Heart right ventricle (tissue), 16 donors: ENCODE data around the gene ZNF513. TPM values are rescaled to one million over a fixed set of nuclear protein-coding genes. Genes with fewer than 3 reads are reported as not detected.

Source experiments
- ATAC-seq, 8 donors: fragments of 200-7000 bp; cut with Tn5 transposase; one replicate each; pipeline ENCODE4 v1.9.1; 2020; ENCODE audit warnings: mild to moderate bottlenecking in 8 of 8, moderate library complexity in 8 of 8, moderate number of reproducible peaks in 1 of 8
- DNase-seq, 2 donors: peaks; one replicate each; pipeline ENCODE4 v3.0.0-alpha.2; 2020
- H3K27ac ChIP-seq, 10 donors: fragments of 200-600 bp; sonication (generic) in 2 of 10; one replicate each; pipeline versions ENCODE4 v1.5.0 to v1.8.0; 2020 to 2022; ENCODE audit warnings: mild to moderate bottlenecking in 3 of 10
- H3K27me3 ChIP-seq, 7 donors: fragments of 200-600 bp; one replicate each; pipeline ENCODE4 v1.8.0; 2021 to 2022; ENCODE audit warnings: mild to moderate bottlenecking in 2 of 7
- H3K36me3 ChIP-seq, 9 donors: fragments of 200-600 bp; sonication (generic) in 1 of 9; one replicate each; pipeline versions ENCODE4 v1.5.0 to v1.8.0; 2020 to 2022; ENCODE audit warnings: mild to moderate bottlenecking in 2 of 9
- H3K4me1 ChIP-seq, 9 donors: fragments of 200-600 bp; sonication (generic) in 1 of 9; one replicate each; pipeline versions ENCODE4 v1.5.0 to v1.8.0; 2020 to 2022; ENCODE audit warnings: mild to moderate bottlenecking in 4 of 9
- H3K4me3 ChIP-seq, 10 donors: fragments of 200-600 bp; sonication (generic) in 2 of 10; one replicate each; pipeline versions ENCODE4 v1.5.0 to v1.8.0; 2020 to 2022; ENCODE audit warnings: mild to moderate bottlenecking in 7 of 10, moderate library complexity in 2 of 10
- H3K9me3 ChIP-seq, 11 donors: fragments of 200-600 bp in 10 of 11; sonication (generic) in 2 of 11; one replicate each; pipeline versions ENCODE4 v1.5.0 to v1.8.0; 2013 to 2022; ENCODE audit warnings: mild to moderate bottlenecking in 2 of 11, control low read depth in 1 of 11, moderate library complexity in 1 of 11
- CTCF ChIP-seq, 9 donors: fragments of 200-600 bp; sonication (generic) in 2 of 9; IDR thresholded peaks; one replicate each; pipeline versions ENCODE4 v1.5.0 to v1.8.0; 2021 to 2022; ENCODE audit warnings: antibody characterized with exemption in 9 of 9, mild to moderate bottlenecking in 5 of 9, moderate library complexity in 1 of 9
- WGBS, 2 donors: extraction: QIAGEN DNeasy Blood & Tissue Kit; methylation state at CpG; one replicate each; pipeline ENCODE4 v1.1.7; 2013; ENCODE audit warnings: inconsistent platforms in 1 of 2; 5-methylcytosine and 5-hydroxymethylcytosine counted together
- intact Hi-C, 10 donors: fragments of 100-400 bp; cut with DNase I; formaldehyde crosslinking; loops; one replicate each; pipeline versions ENCODE4 v1.11.1 to v1.14.2; 2022
- polyA plus RNA-seq, 2 donors: library from polyadenylated mRNA; stranded (reverse); fragments of 200-250 nt; gene quantifications; one replicate each; pipeline ENCODE4 v1.2.3, GENCODE V29; 2013
- total RNA-seq, 10 donors: library from RNA; stranded (reverse); fragmentation: NEBNext Ultra II Directional in 3 of 10; extraction: Animal tissue kit (Norgen Biotek cat#: 25700) in 3 of 10; gene quantifications; one replicate each; pipeline versions ENCODE4 v1.2.1 to v1.2.4, GENCODE V29; 2021 to 2023
- donor health status: Arrhythmogenic right ventricular cardiomyopathy.
- donor health status: ischemic (EF 13 %, LVEDD 7.1; RV severe dilation, severe dysfunction).
- donor health status: healthy with polysubstance abuse.
- donor health status: DM: no; HTN: yes; CAD: no.
- donor health status: DM: no; HTN: no; CAD: no.
- donor health status: ischemic (EF 25% LVEDD 6.9; RV normal size, moderate dysfunction).
- donor health status: ischemic (EF 25% LVEDD 5.7; RV mildly dilated, moderate dysfunction).
- donor health status: healthy.
- donor health status: DM: yes; HTN: yes; CAD: no.
- donor health status: Ischemic cardiomyopathy.
- donor health status: ischemic (EF 35%, LVEDD 5.7; RV mildly dilated, moderate dysfunction).
- donor health status: nonischemic (EF 11% LVEDD 7.7; RV severe dilation, severe dysfunction).
- donor health status: DM: yes; HTN: yes; CAD: no.
- donor health status: PGD.
- donor health status: ischemic (EF 29% LVEDD 5.4; RV normal size, mild dysfunction).
- donor health status: nonischemic (EF 23%, LVEDD 6.1; RV moderate dilation, normal function).

The ZNF513 gene
- total and polyA plus RNA-seq, 12 donors, result 4.5 to 15.4 (median 7.5) TPM

DNA sequence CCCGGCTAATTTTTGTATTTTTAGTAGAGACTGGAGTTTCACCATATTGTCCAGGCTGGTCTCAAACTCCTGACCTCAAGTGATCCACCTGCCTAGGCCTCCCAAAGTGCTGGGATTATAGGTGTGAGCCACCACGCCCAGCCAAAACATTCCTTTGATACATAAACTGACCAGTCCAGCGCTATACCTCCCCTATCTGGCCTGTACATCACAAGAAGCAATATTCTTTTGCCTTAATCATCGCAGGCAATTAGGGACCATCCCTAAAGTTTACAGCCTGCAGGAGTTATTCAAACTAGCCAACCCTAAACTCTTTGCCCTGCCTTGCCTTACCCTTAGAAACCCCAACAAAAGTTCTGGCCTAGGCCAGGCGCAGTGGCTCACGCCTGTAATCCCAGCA is 35.6 kb upstream of the ZNF513 start:
- H3K9me3 ChIP-seq, result no peaks in the 10 kb centered on the region
- no peak overlapping the region for H3K4me3 ChIP-seq
- no peaks in the 10 kb centered on the region for H3K4me1 ChIP-seq
- DNase-seq (no peak), ATAC-seq (no peak)
- H3K27ac ChIP-seq, result no peak overlapping the region
- no peaks in the 10 kb centered on the region for H3K27me3 ChIP-seq
- 96% methylated on average over 6 of the region's 6 CpGs for WGBS, 2 donors
- TF ChIP-seq CTCF (IDR thresholded peaks at IDR 0.05), result no peak
- H3K36me3 ChIP-seq, result no peaks in the 10 kb centered on the region
- intact Hi-C loops, result no loop called here

DNA sequence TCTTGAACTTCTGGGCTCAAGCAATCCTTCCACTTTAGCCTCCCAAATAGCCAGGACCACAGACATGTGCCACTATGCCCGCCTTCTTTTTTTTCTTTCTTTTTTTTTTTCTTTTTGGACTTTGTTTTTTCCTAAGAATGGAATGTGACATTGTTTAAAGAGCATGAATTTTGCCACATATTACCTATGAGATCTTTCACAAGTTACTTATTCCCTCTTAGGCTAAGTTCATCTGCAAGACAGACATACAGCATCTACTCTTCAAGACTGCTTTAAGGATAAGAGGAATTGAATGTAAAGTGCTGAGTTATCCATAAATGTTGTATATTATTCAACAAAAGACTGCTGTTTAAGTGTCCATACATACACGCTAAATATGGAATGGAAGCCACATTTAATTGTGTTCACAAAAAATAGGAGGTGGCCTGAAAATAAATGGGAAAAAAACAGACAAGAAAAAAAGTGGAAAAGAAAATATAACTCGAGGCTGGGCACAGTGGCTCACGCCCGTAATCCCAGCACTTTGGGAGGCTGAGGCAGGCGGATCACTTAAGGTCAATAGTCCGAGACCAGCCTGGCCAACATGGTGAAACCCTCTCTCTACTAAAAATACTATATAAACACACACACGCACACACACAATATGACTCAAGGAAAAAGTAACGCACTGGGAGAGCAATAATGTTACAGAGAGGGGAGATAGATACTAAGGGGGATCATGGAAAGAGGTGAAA is 32.1 kb upstream of the ZNF513 start:
- Histone ChIP-seq H3K36me3 (peaks cover 0 to 3% (median 0%) of the 10 kb centered on the region in 9 donors), H3K4me1 (peaks cover 7 to 22% (median 17%) of the 10 kb centered on the region in 9 donors), H3K4me3 (no peak overlapping the region), H3K9me3 (no peaks in the 10 kb centered on the region), H3K27me3 (no peaks in the 10 kb centered on the region), H3K27ac (no peak overlapping the region)
- no peak for ATAC-seq
- 85 to 87% methylated on average over 9 of the region's 9 CpGs for WGBS, 2 donors
- intact Hi-C loops, result no loop called here
- TF ChIP-seq CTCF (IDR thresholded peaks at IDR 0.05), result no peak
- DNase-seq, result no peak

- peak within 1 kb of the TSS; percentile 48 to 95 (median 92) for H3K27ac ChIP-seq
- H3K4me3 ChIP-seq, result peak within 1 kb of the TSS; percentile 69 to 100 (median 98)
- H3K36me3 ChIP-seq, result peaks cover 0 to 22% (median 0%) of the 10 kb centered on the region in 9 donors
- intact Hi-C loops, result loop anchor here in 5 of 10 donors (1.0 to 10.0 kb wide), 4 partner anchors 19 to 215 kb away; partner anchors contain the start of genes NRBP1 (in 4 of the 5), ZNF513 (in 2 of the 5), CCDC121 (in 1 of the 5) and GPN1 (in 1 of the 5)
- TF ChIP-seq CTCF (IDR thresholded peaks at IDR 0.05), result peak in 2 of 9 donors; percentile 5 to 13
- DNase-seq (peak; percentile 94 to 97), ATAC-seq (peak; percentile 99 to 100 (median 100))
- H3K9me3 ChIP-seq, result no peaks in the 10 kb centered on the region
- H3K4me1 ChIP-seq, result peaks cover 7 to 38% (median 28%) of the 10 kb centered on the region in 9 donors
- H3K27me3 ChIP-seq, result no peaks in the 10 kb centered on the region
- WGBS, 2 donors, result 1% methylated on average over 69 to 82 of the region's 82 CpGs
These were observed 29.0 kb upstream of the ZNF513 start, which contains the start of gene PPM1G for GRCh38 chr2:27409321-27410073. TSS of gene PPM1G (minus strand) at chr2:27409591. CDS start at chr2:27409422, 169 bp downstream.
